ENCODE data around the gene RAB20.
"Not testable (repeated sequence)": the region's sequence is repeated elsewhere in the genome, so short reads cannot be mapped to it uniquely, and the experiment has no call there.

Gene RAB20

GRCh38 chr13:110498327-110498726, 63.2 kb downstream of the RAB20 start:
- Histone ChIP-seq H3K4me1 (ENCODE audit: insufficient read depth, low read length, severe bottlenecking) (no peaks in the 10 kb centered on the region), H3K9me3 (ENCODE audit: low read length) (no peaks in the 10 kb centered on the region), H3K27ac (ENCODE audit: low read depth, low read length, poor library complexity, severe bottlenecking) (no peak overlapping the region), H3K4me3 (ENCODE audit: low read depth, low read length, poor library complexity, severe bottlenecking) (no peak overlapping the region), H2AFZ (ENCODE audit: low read length) (no peak overlapping the region), H3K9me2 (ENCODE audit: low read depth, low read length) (no peaks in the 10 kb centered on the region), H3K9ac (ENCODE audit: low read length) (no peak overlapping the region), H4K20me1 (ENCODE audit: insufficient read depth, low read length) (no peaks in the 10 kb centered on the region), H3K27me3 (ENCODE audit: insufficient read depth, low read length) (no peaks in the 10 kb centered on the region; the same call in 1 of the 2 replicates), H3K4me2 (ENCODE audit: low read length) (no peak overlapping the region), H3K79me2 (ENCODE audit: insufficient read depth, low read length) (no peaks in the 10 kb centered on the region), H3F3A (ENCODE audit: insufficient read depth, low read length) (no peaks in the 10 kb centered on the region), H3K36me3 (ENCODE audit: insufficient read depth, low read length) (no peaks in the 10 kb centered on the region)
- no peak for TF ChIP-seq CTCF (IDR thresholded peaks at IDR 0.05; ENCODE audit: low read length)
- no peak for TF ChIP-seq EZH2 (IDR thresholded peaks at IDR 0.05; ENCODE audit: borderline replicate concordance, low read length)

GRCh38 chr13:110497896-110498295, 63.6 kb downstream of the RAB20 start:
- H3F3A ChIP-seq (ENCODE audit: insufficient read depth, low read length); H3K4me2 ChIP-seq (ENCODE audit: low read length); H3K79me2 ChIP-seq (ENCODE audit: insufficient read depth, low read length); H3K36me3 ChIP-seq (ENCODE audit: insufficient read depth, low read length); H3K9me2 ChIP-seq (ENCODE audit: low read depth, low read length); H3K9me3 ChIP-seq (ENCODE audit: low read length); H3K4me1 ChIP-seq (ENCODE audit: insufficient read depth, low read length, severe bottlenecking); H3K27ac ChIP-seq (ENCODE audit: low read depth, low read length, poor library complexity, severe bottlenecking); H4K20me1 ChIP-seq (ENCODE audit: insufficient read depth, low read length); H3K9ac ChIP-seq (ENCODE audit: low read length); H3K27me3 ChIP-seq (ENCODE audit: insufficient read depth, low read length); H3K4me3 ChIP-seq (ENCODE audit: low read depth, low read length, poor library complexity, severe bottlenecking); H2AFZ ChIP-seq (ENCODE audit: low read length): not testable (repeated sequence)

GRCh38 chr13:110497003-110497402, 64.5 kb downstream of the RAB20 start:
- H2AFZ ChIP-seq (ENCODE audit: low read length) = no peak overlapping the region
- TF ChIP-seq CTCF (IDR thresholded peaks at IDR 0.05; ENCODE audit: low read length) = no peak
- TF ChIP-seq EZH2 (IDR thresholded peaks at IDR 0.05; ENCODE audit: borderline replicate concordance, low read length) = no peak

GRCh38 chr13:110496281-110496680, 65.2 kb downstream of the RAB20 start:
- Histone ChIP-seq H2AFZ (ENCODE audit: low read length) (no peak overlapping the region), H4K20me1 (ENCODE audit: insufficient read depth, low read length) (no peaks in the 10 kb centered on the region), H3K9me3 (ENCODE audit: low read length) (no peaks in the 10 kb centered on the region), H3K4me3 (ENCODE audit: low read depth, low read length, poor library complexity, severe bottlenecking) (no peak overlapping the region), H3K27me3 (ENCODE audit: insufficient read depth, low read length) (no peaks in the 10 kb centered on the region; the same call in 1 of the 2 replicates), H3K79me2 (ENCODE audit: insufficient read depth, low read length) (no peaks in the 10 kb centered on the region), H3F3A (ENCODE audit: insufficient read depth, low read length) (no peaks in the 10 kb centered on the region), H3K36me3 (ENCODE audit: insufficient read depth, low read length) (no peaks in the 10 kb centered on the region), H3K27ac (ENCODE audit: low read depth, low read length, poor library complexity, severe bottlenecking) (no peak overlapping the region), H3K9me2 (ENCODE audit: low read depth, low read length) (no peaks in the 10 kb centered on the region), H3K4me2 (ENCODE audit: low read length) (no peak overlapping the region), H3K4me1 (ENCODE audit: insufficient read depth, low read length, severe bottlenecking) (no peaks in the 10 kb centered on the region), H3K9ac (ENCODE audit: low read length) (no peak overlapping the region)
- no peak for TF ChIP-seq EZH2 (IDR thresholded peaks at IDR 0.05; ENCODE audit: borderline replicate concordance, low read length)
- TF ChIP-seq CTCF (IDR thresholded peaks at IDR 0.05; ENCODE audit: low read length) = no peak

More at GRCh38 chr13:110497003-110497402, 64.5 kb downstream of the RAB20 start:
- no peaks in the 10 kb centered on the region for H3K9me2 ChIP-seq (ENCODE audit: low read depth, low read length)
- H3K36me3 ChIP-seq (ENCODE audit: insufficient read depth, low read length) = no peaks in the 10 kb centered on the region
- H3K27ac ChIP-seq (ENCODE audit: low read depth, low read length, poor library complexity, severe bottlenecking) = no peak overlapping the region
- no peaks in the 10 kb centered on the region for H4K20me1 ChIP-seq (ENCODE audit: insufficient read depth, low read length)
- no peaks in the 10 kb centered on the region for H3K79me2 ChIP-seq (ENCODE audit: insufficient read depth, low read length)
- H3K4me2 ChIP-seq (ENCODE audit: low read length) = no peak overlapping the region
- H3F3A ChIP-seq (ENCODE audit: insufficient read depth, low read length) = no peaks in the 10 kb centered on the region
- H3K4me3 ChIP-seq (ENCODE audit: low read depth, low read length, poor library complexity, severe bottlenecking) = no peak overlapping the region
- no peak overlapping the region for H3K9ac ChIP-seq (ENCODE audit: low read length)
- no peaks in the 10 kb centered on the region for H3K4me1 ChIP-seq (ENCODE audit: insufficient read depth, low read length, severe bottlenecking)
- H3K27me3 ChIP-seq (ENCODE audit: insufficient read depth, low read length) = no peaks in the 10 kb centered on the region; the same call in 1 of the 2 replicates
- no peaks in the 10 kb centered on the region for H3K9me3 ChIP-seq (ENCODE audit: low read length)
